BLaER1 (cell line): ENCODE results near the gene LRCH1.

ENCODE experiments used
- H3K27ac ChIP-seq: shearing (Covaris generic); formaldehyde crosslinking; 2 replicates; pipeline ENCODE4 v1.8.1; 2022
- H3K27me3 ChIP-seq: shearing (Covaris generic); formaldehyde crosslinking; 2 replicates; pipeline ENCODE4 v1.8.1; 2022
- H3K36me3 ChIP-seq: shearing (Covaris generic); formaldehyde crosslinking; 2 replicates; pipeline ENCODE4 v1.8.1; 2022
- H3K4me1 ChIP-seq: shearing (Covaris generic); formaldehyde crosslinking; 2 replicates; pipeline ENCODE4 v1.8.1; 2022
- H3K4me2 ChIP-seq: shearing (Covaris generic); formaldehyde crosslinking; 2 replicates; pipeline ENCODE4 v1.8.1; 2022
- H3K4me3 ChIP-seq: shearing (Covaris generic); formaldehyde crosslinking; 2 replicates; pipeline ENCODE4 v1.8.1; 2022
- H3K9ac ChIP-seq: shearing (Covaris generic); formaldehyde crosslinking; 2 replicates; pipeline ENCODE4 v1.8.1; 2022
- H3K9me3 ChIP-seq: shearing (Covaris generic); formaldehyde crosslinking; 2 replicates; pipeline ENCODE4 v1.8.1; 2022
- H4K20me1 ChIP-seq: shearing (Covaris generic); formaldehyde crosslinking; 2 replicates; pipeline ENCODE4 v1.8.1; 2022
- Cebpa-rat ChIP-seq: shearing (Covaris generic); IDR thresholded peaks from 2 replicates; pipeline ENCODE4 v1.8.1; 2022

The LRCH1 gene

DNA sequence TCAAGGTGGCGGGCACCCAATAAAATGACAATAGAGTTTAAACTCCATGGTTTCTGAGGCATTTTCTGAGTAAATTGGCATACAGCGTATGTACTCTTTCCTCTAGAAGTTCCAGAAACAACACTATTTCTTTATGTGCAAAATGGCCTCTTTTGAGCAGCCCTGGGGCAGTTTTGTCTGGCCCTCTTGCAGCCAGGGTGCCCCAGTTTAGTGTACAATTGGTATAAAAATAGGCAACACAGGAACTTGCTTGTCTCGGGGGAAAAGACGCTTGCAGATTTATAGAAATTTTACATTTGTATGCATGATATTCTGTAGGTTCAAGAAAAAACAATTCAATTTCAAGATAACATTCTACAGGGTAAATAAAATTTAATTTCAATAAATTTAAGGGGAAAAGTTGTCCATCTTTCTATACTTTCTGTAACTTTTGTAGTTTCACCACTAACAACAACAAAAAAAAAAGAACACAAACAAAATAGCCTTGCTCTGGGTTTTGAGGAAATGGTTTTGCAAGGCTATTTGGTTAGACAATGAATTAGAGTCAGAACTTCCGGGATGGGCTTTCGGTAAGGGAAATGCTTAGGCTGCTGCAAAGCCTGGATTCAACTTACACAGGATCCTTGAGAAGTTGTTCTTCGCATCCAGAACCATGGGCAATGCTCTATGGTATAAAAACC is 45.3 kb downstream of the LRCH1 start:
- H3K4me2 ChIP-seq: peak overlapping the region; percentile 77
- H3K27ac ChIP-seq: peak overlapping the region; percentile 93
- H3K9me3 ChIP-seq: no peaks in the 10 kb centered on the region
- peak overlapping the region; percentile 58 for H3K4me3 ChIP-seq
- H3K27me3 ChIP-seq: no peaks in the 10 kb centered on the region
- 0 out of 2 replicates have a peak, but pooled peaks cover 3% of the 10 kb centered on the region for H3K36me3 ChIP-seq
- H4K20me1 ChIP-seq: peaks cover 25% of the 10 kb centered on the region
- no peak for TF ChIP-seq Cebpa-rat
- peak overlapping the region; percentile 78 for H3K9ac ChIP-seq
- H3K4me1 ChIP-seq: peaks cover 100% of the 10 kb centered on the region

DNA sequence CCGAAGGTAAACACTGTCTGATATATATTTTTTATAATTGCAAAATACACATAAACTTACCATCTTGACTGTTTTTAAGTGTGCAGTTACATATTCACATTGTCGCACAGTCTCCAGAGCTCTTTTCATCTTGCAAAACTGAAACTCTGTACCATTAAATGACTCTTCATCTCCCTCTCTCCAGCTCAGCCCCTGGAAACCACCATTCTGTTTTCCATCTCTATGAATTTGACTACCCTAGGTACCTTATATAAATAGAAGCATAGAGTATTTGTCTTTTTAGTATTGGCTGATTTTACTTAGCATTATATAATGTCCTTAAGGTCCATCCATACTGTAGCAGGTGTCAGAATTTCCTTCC is 45.8 kb downstream of the LRCH1 start:
- Histone ChIP-seq H3K9me3 (no peaks in the 10 kb centered on the region), H3K4me2 (peak overlapping the region; percentile 77), H3K4me1 (peaks cover 98% of the 10 kb centered on the region), H3K27ac (peak overlapping the region; percentile 93), H3K36me3 (0 out of 2 replicates have a peak, but pooled peaks cover 4% of the 10 kb centered on the region), H4K20me1 (peaks cover 25% of the 10 kb centered on the region), H3K9ac (peak overlapping the region; percentile 78), H3K4me3 (peak overlapping the region; percentile 58), H3K27me3 (no peaks in the 10 kb centered on the region)
- no peak for TF ChIP-seq Cebpa-rat

DNA sequence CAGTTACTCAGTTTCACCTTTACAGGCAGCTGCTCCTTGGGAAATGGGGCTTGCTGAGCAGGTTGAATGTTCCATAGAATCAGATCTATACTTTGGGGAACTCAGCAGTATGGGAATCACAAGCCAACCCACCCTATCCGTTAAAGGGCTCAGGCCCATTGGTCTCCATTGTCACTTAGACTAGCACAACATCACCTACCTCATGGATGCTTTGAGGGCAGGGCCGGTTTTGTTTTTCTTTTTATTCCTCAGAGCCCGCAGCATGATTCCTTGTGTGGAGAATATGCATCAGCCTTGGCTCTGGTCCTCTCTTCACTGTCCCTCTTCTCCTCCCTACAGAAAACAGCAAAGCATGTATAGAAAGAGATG is 48.0 kb downstream of the LRCH1 start:
- H3K4me2 ChIP-seq: peak overlapping the region; percentile 77; the same call in 1 of the 2 replicates

DNA sequence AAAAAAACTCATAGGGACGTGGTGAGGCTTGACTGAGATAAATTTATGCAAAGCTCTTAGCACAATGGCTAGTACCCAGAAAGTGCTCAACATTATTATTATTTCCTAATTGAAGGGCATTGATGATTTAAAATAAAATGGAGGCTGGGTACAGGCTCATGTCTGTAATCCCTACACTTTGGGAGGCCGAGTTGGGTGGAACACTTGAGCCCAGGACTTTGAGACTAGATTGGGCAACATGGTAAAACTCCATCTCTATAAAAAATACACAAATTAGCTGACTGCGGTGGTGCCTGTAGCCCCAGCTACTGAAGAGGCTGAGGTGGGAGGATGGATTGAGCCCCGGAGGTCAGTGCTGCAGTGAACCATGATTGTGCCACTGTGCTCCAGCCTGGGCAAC is 49.6 kb downstream of the LRCH1 start:
- Histone ChIP-seq H3K4me3 (no peak overlapping the region), H3K27me3 (no peaks in the 10 kb centered on the region), H4K20me1 (peaks cover 23% of the 10 kb centered on the region; the same call in 1 of the 2 replicates), H3K27ac (no peak overlapping the region), H3K9ac (no peak overlapping the region), H3K9me3 (no peaks in the 10 kb centered on the region), H3K4me2 (peak overlapping the region; percentile 33), H3K36me3 (0 out of 2 replicates have a peak, but pooled peaks cover 4% of the 10 kb centered on the region), H3K4me1 (peaks cover 97% of the 10 kb centered on the region)
- TF ChIP-seq Cebpa-rat: no peak

More for the DNA sequence above, 48.0 kb downstream of the LRCH1 start:
- 0 out of 2 replicates have a peak, but pooled peaks cover 4% of the 10 kb centered on the region for H3K36me3 ChIP-seq
- H3K9ac ChIP-seq: no peak overlapping the region
- peaks cover 97% of the 10 kb centered on the region for H3K4me1 ChIP-seq
- no peak for TF ChIP-seq Cebpa-rat
- no peaks in the 10 kb centered on the region for H3K27me3 ChIP-seq
- H3K27ac ChIP-seq: no peak overlapping the region
- peaks cover 13% of the 10 kb centered on the region; the same call in 1 of the 2 replicates for H4K20me1 ChIP-seq
- H3K9me3 ChIP-seq: no peaks in the 10 kb centered on the region
- H3K4me3 ChIP-seq: no peak overlapping the region

DNA sequence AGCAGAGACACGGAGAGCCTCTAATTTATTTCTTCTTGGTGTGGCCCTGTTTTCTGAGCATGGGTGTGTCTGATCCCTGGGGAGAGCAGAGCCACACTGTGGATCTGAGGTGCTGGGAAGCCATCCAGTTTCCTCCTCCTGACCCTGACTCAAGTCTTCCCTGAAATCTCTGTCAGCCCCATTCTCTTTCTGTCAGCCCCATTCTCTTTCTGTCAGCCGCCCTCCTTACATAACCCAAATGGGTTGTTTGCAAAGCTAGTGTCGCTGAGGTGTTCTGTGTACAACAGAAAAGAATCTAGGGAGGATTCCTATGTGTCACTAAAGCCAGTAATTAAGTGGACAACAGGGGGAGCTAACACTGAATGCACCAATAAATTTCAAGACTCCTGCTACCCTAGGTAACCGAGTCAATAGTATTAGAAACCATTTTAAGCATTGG is 50.2 kb downstream of the LRCH1 start:
- peaks cover 30% of the 10 kb centered on the region; the same call in 1 of the 2 replicates for H4K20me1 ChIP-seq

DNA sequence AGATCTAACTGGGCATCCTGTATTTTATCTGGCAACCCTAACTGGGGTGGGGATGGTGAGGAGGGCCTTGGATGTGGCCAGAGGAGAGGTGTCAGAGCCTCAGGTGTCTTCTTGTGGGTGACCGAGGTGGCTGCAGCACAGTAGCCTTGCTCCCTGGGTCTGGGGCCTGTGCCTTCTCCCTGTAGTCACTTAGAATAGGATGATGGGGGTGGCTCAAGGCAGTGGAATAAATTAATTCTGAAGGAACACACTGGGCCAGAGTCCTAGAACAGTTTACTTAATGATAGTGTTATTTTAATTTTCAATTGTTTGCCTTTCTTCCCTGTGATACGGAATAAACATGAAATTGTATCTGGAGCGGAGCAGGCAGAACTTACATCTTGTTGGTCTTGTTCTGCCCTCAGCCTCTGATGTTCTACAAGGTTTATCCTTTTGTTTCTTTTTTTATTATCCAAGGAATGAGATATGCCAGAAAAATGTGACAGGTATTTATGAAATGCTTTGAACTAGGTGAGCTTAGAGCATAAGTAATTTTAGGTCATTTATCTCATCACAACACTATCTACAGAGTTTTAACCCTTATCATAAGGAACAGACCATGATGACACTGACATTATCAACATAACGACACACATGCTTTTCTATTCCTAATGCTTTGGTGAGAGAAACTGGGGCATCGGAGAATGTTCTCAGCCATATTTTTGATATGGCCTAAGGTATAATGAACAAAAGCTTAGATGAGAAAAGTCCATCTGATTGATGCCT is 51.4 kb downstream of the LRCH1 start:
- peaks cover 42% of the 10 kb centered on the region; the same call in 1 of the 2 replicates for H4K20me1 ChIP-seq

More for the DNA sequence above, 50.2 kb downstream of the LRCH1 start:
- H3K4me3 ChIP-seq: no peak overlapping the region
- peaks cover 97% of the 10 kb centered on the region for H3K4me1 ChIP-seq
- H3K27me3 ChIP-seq: no peaks in the 10 kb centered on the region
- no peak for TF ChIP-seq Cebpa-rat
- no peak overlapping the region for H3K27ac ChIP-seq
- H3K9me3 ChIP-seq: no peaks in the 10 kb centered on the region
- 0 out of 2 replicates have a peak, but pooled peaks cover 4% of the 10 kb centered on the region for H3K36me3 ChIP-seq
- H3K9ac ChIP-seq: no peak overlapping the region
- H3K4me2 ChIP-seq: 0 out of 2 replicates have a peak overlapping the region, but pooled peaks have one; percentile 18

DNA sequence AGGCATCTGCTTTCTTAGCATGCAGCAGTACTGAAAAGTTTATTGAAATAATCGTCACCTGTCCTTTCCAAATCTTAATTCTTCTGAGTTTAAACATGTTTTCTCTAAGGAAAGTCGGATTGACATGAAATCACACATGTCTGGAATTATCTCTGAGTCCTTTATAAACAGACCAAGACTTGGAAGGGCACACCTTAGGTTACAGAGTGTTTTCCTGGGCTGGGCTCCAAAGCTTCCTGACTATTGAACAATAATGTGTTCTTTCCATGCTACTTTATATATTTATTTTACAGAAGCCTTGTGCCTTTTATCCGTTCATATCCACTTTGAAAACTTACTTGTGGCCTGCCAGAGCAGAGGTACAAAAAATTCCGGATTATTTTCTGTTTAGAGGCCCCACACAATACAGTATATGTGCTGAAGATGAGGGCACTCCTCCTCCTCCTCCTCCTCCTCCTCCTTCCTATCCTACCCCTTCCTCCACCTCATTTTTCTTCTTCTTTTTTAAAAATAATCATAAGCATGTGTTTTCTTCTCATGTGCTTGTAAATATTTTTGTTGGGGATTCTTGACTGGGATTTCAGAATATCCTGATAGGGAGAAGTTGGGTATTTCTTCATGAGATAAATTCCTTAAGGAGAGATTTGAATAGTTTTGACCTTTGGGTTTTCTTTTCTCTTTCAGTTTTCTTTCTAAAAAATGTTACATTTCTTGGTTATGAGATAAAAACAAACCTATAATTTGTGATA is 52.3 kb downstream of the LRCH1 start:
- Histone ChIP-seq H3K4me2 (peak overlapping the region; percentile 83), H3K4me3 (no peak overlapping the region), H3K9ac (0 out of 2 replicates have a peak overlapping the region, but pooled peaks have one; percentile 1), H4K20me1 (peaks cover 42% of the 10 kb centered on the region; the same call in 1 of the 2 replicates), H3K27ac (peak overlapping the region; percentile 47; the same call in 1 of the 2 replicates), H3K27me3 (no peaks in the 10 kb centered on the region), H3K36me3 (0 out of 2 replicates have a peak, but pooled peaks cover 4% of the 10 kb centered on the region), H3K4me1 (peaks cover 95% of the 10 kb centered on the region), H3K9me3 (no peaks in the 10 kb centered on the region)
- TF ChIP-seq Cebpa-rat: no peak

More for the DNA sequence above, 51.4 kb downstream of the LRCH1 start:
- Histone ChIP-seq H3K4me1 (peaks cover 96% of the 10 kb centered on the region), H3K27me3 (no peaks in the 10 kb centered on the region), H3K9ac (no peak overlapping the region), H3K36me3 (0 out of 2 replicates have a peak, but pooled peaks cover 4% of the 10 kb centered on the region), H3K4me2 (peak overlapping the region; percentile 83; the same call in 1 of the 2 replicates), H3K9me3 (no peaks in the 10 kb centered on the region), H3K27ac (0 out of 2 replicates have a peak overlapping the region, but pooled peaks have one; percentile 47), H3K4me3 (no peak overlapping the region)
- TF ChIP-seq Cebpa-rat: no peak

DNA sequence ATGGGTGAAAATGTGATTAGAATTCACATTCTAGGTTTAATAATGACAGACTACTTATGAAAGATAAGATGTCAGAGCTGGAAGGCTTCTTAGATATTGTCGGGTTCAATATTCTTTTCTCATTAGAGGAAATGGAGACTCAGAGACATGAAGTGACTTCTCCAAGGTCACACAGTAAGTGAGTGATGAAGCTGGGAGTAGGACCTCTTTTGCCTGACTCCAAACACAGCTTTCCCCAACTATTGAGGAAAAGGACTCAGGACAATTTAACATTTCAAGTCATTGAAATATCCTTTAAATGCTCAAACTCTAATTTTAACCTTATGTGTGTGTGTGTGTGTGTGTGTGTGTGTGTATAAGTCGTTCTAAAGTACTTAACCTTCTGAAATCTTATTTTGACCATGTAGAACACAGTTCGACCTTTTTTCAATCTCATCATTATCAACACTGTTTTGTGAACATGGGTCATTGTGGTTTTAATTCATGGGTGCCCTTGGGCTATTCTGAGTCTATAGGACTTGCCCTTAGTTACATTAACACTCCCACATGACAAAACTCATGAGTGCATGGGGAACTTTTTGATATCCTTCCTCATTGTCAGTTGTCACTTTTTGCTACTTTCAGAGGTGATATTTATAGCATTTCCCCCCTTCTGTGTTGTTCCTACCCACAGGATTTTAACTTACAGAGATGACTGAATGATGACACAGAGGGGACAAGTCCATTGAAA is 53.0 kb downstream of the LRCH1 start:
- Histone ChIP-seq H3K4me2 (peak overlapping the region; percentile 83), H3K9me3 (no peaks in the 10 kb centered on the region), H3K27ac (peak overlapping the region; percentile 71), H3K9ac (peak overlapping the region; percentile 61; the same call in 1 of the 2 replicates), H3K27me3 (no peaks in the 10 kb centered on the region), H4K20me1 (peaks cover 46% of the 10 kb centered on the region; the same call in 1 of the 2 replicates), H3K4me1 (peaks cover 91% of the 10 kb centered on the region), H3K36me3 (0 out of 2 replicates have a peak, but pooled peaks cover 4% of the 10 kb centered on the region), H3K4me3 (0 out of 2 replicates have a peak overlapping the region, but pooled peaks have one; percentile 32)
- no peak for TF ChIP-seq Cebpa-rat
